NOMO-1 (cell line): ENCODE data around the gene ZNF655.

Experiments
- DNase-seq, 2 experiments: peaks; one replicate each; lab custom pipeline; 2025; ENCODE audit not compliant: unreplicated experiment in 2 of 2; lab: John Stamatoyannopoulos, UW

ZNF655 gene

GRCh38 chr7:99605527-99605926 lies 47.1 kb downstream of the ZNF655 start:
- DNase-seq: no peak

GRCh38 chr7:99606531-99606930 lies 48.1 kb downstream of the ZNF655 start:
- DNase-seq: no peak

GRCh38 chr7:99607548-99607947 lies 49.1 kb downstream of the ZNF655 start:
- DNase-seq: no peak

GRCh38 chr7:99614495-99614894 lies 56.1 kb downstream of the ZNF655 start:
- no peak for DNase-seq

- DNase-seq: no peak
These were observed 57.5 kb downstream of the ZNF655 start for GRCh38 chr7:99615989-99616358.

- peak; percentile 83 to 92 for DNase-seq
These were observed 58.1 kb downstream of the ZNF655 start, which contains the start of gene ZSCAN25 for GRCh38 chr7:99616359-99617191. Gene ZSCAN25 (plus strand): TSS chr7:99616946. CDS start chr7:99619607, 2,661 bp downstream.

GRCh38 chr7:99617192-99617781 lies 58.8 kb downstream of the ZNF655 start:
- peak in 1 of 2 experiments; percentile 54 for DNase-seq

GRCh38 chr7:99618726-99619125 lies 60.3 kb downstream of the ZNF655 start:
- no peak for DNase-seq

- DNase-seq: no peak
These were observed 61.2 kb downstream of the ZNF655 start for GRCh38 chr7:99619571-99620130.

- DNase-seq: no peak
These were observed 62.8 kb downstream of the ZNF655 start for GRCh38 chr7:99621271-99621670.

- DNase-seq: no peak
These were observed 64.2 kb downstream of the ZNF655 start for GRCh38 chr7:99622596-99622995.

- DNase-seq: no peak
These were observed 64.8 kb downstream of the ZNF655 start for GRCh38 chr7:99623091-99623693.

GRCh38 chr7:99623702-99624447 lies 65.4 kb downstream of the ZNF655 start:
- DNase-seq: no peak

GRCh38 chr7:99624484-99624883 lies 66.0 kb downstream of the ZNF655 start:
- no peak for DNase-seq

GRCh38 chr7:99625321-99625720 lies 66.9 kb downstream of the ZNF655 start:
- no peak for DNase-seq

- no peak for DNase-seq
These were observed 67.5 kb downstream of the ZNF655 start for GRCh38 chr7:99625961-99626360.
